Measurements from ENCODE around the gene EVA1C.
"Not testable (repeated sequence)": the region's sequence is repeated elsewhere in the genome, so short reads cannot be mapped to it uniquely, and the experiment has no call there.

The EVA1C gene

GRCh38 chr21:32520875-32521735, 108.6 kb downstream of the EVA1C start:
- Histone ChIP-seq H3K36me3 (ENCODE audit: control insufficient read depth, insufficient read depth, low read length) (no peaks in the 10 kb centered on the region), H3K27me3 (ENCODE audit: control insufficient read depth, insufficient read depth, low read length) (no peaks in the 10 kb centered on the region), H3K27ac (ENCODE audit: low read depth, low read length) (no peak overlapping the region), H3K9ac (ENCODE audit: low read length) (no peak overlapping the region), H3K9me3 (ENCODE audit: control insufficient read depth, insufficient read depth, low read depth, low read length) (no peaks in the 10 kb centered on the region), H3K4me3 (ENCODE audit: low read depth, low read length) (no peak overlapping the region), H3K4me1 (ENCODE audit: control insufficient read depth, insufficient read depth, low read length) (peaks cover 39% of the 10 kb centered on the region)

GRCh38 chr21:32521736-32522355, 109.3 kb downstream of the EVA1C start:
- Histone ChIP-seq H3K9me3 (ENCODE audit: control insufficient read depth, insufficient read depth, low read depth, low read length) (no peaks in the 10 kb centered on the region), H3K36me3 (ENCODE audit: control insufficient read depth, insufficient read depth, low read length) (no peaks in the 10 kb centered on the region), H3K4me3 (ENCODE audit: low read depth, low read length) (no peak overlapping the region), H3K4me1 (ENCODE audit: control insufficient read depth, insufficient read depth, low read length) (peaks cover 39% of the 10 kb centered on the region), H3K27ac (ENCODE audit: low read depth, low read length) (no peak overlapping the region), H3K9ac (ENCODE audit: low read length) (no peak overlapping the region), H3K27me3 (ENCODE audit: control insufficient read depth, insufficient read depth, low read length) (no peaks in the 10 kb centered on the region)

GRCh38 chr21:32523463-32523862, 111.0 kb downstream of the EVA1C start:
- Histone ChIP-seq H3K36me3 (ENCODE audit: control insufficient read depth, insufficient read depth, low read length) (no peaks in the 10 kb centered on the region), H3K9ac (ENCODE audit: low read length) (no peak overlapping the region), H3K27me3 (ENCODE audit: control insufficient read depth, insufficient read depth, low read length) (no peaks in the 10 kb centered on the region), H3K4me3 (ENCODE audit: low read depth, low read length) (no peak overlapping the region), H3K4me1 (ENCODE audit: control insufficient read depth, insufficient read depth, low read length) (peaks cover 39% of the 10 kb centered on the region), H3K9me3 (ENCODE audit: control insufficient read depth, insufficient read depth, low read depth, low read length) (no peaks in the 10 kb centered on the region), H3K27ac (ENCODE audit: low read depth, low read length) (peak overlapping the region; percentile 5; the same call in 1 of the 2 replicates)

- Histone ChIP-seq H3K36me3 (ENCODE audit: control insufficient read depth, insufficient read depth, low read length) (no peaks in the 10 kb centered on the region), H3K27ac (ENCODE audit: low read depth, low read length) (peak overlapping the region; percentile 5; the same call in 1 of the 2 replicates), H3K4me1 (ENCODE audit: control insufficient read depth, insufficient read depth, low read length) (peaks cover 39% of the 10 kb centered on the region), H3K4me3 (ENCODE audit: low read depth, low read length) (no peak overlapping the region), H3K9ac (ENCODE audit: low read length) (peak overlapping the region; percentile 5), H3K9me3 (ENCODE audit: control insufficient read depth, insufficient read depth, low read depth, low read length) (no peaks in the 10 kb centered on the region), H3K27me3 (ENCODE audit: control insufficient read depth, insufficient read depth, low read length) (no peaks in the 10 kb centered on the region)
These were observed 111.6 kb downstream of the EVA1C start for GRCh38 chr21:32523988-32524719.

GRCh38 chr21:32525282-32525681, 112.8 kb downstream of the EVA1C start:
- H3K27me3 ChIP-seq (ENCODE audit: control insufficient read depth, insufficient read depth, low read length) = no peaks in the 10 kb centered on the region
- peaks cover 8% of the 10 kb centered on the region for H3K9me3 ChIP-seq (ENCODE audit: control insufficient read depth, insufficient read depth, low read depth, low read length)
- no peaks in the 10 kb centered on the region for H3K36me3 ChIP-seq (ENCODE audit: control insufficient read depth, insufficient read depth, low read length)
- H3K9ac ChIP-seq (ENCODE audit: low read length) = no peak overlapping the region
- H3K4me1 ChIP-seq (ENCODE audit: control insufficient read depth, insufficient read depth, low read length) = peaks cover 39% of the 10 kb centered on the region
- H3K4me3 ChIP-seq (ENCODE audit: low read depth, low read length) = no peak overlapping the region
- no peak overlapping the region for H3K27ac ChIP-seq (ENCODE audit: low read depth, low read length)

GRCh38 chr21:32529679-32530078, 117.2 kb downstream of the EVA1C start:
- Histone ChIP-seq H3K36me3 (ENCODE audit: control insufficient read depth, insufficient read depth, low read length) (no peaks in the 10 kb centered on the region), H3K9me3 (ENCODE audit: control insufficient read depth, insufficient read depth, low read depth, low read length) (peaks cover 13% of the 10 kb centered on the region), H3K9ac (ENCODE audit: low read length) (no peak overlapping the region), H3K27ac (ENCODE audit: low read depth, low read length) (no peak overlapping the region), H3K4me1 (ENCODE audit: control insufficient read depth, insufficient read depth, low read length) (peaks cover 11% of the 10 kb centered on the region; the same call in 1 of the 2 replicates), H3K27me3 (ENCODE audit: control insufficient read depth, insufficient read depth, low read length) (no peaks in the 10 kb centered on the region), H3K4me3 (ENCODE audit: low read depth, low read length) (no peak overlapping the region)

- H3K9me3 ChIP-seq (ENCODE audit: control insufficient read depth, insufficient read depth, low read depth, low read length) = peaks cover 13% of the 10 kb centered on the region
- not testable (repeated sequence) for H3K27me3 ChIP-seq (ENCODE audit: control insufficient read depth, insufficient read depth, low read length); H3K9ac ChIP-seq (ENCODE audit: low read length); H3K4me1 ChIP-seq (ENCODE audit: control insufficient read depth, insufficient read depth, low read length); H3K4me3 ChIP-seq (ENCODE audit: low read depth, low read length); H3K36me3 ChIP-seq (ENCODE audit: control insufficient read depth, insufficient read depth, low read length); H3K27ac ChIP-seq (ENCODE audit: low read depth, low read length)
These were observed 118.3 kb downstream of the EVA1C start for GRCh38 chr21:32530809-32531208.

- not testable (repeated sequence) for H3K27me3 ChIP-seq (ENCODE audit: control insufficient read depth, insufficient read depth, low read length); H3K27ac ChIP-seq (ENCODE audit: low read depth, low read length); H3K4me1 ChIP-seq (ENCODE audit: control insufficient read depth, insufficient read depth, low read length); H3K36me3 ChIP-seq (ENCODE audit: control insufficient read depth, insufficient read depth, low read length); H3K4me3 ChIP-seq (ENCODE audit: low read depth, low read length); H3K9ac ChIP-seq (ENCODE audit: low read length)
- peaks cover 13% of the 10 kb centered on the region for H3K9me3 ChIP-seq (ENCODE audit: control insufficient read depth, insufficient read depth, low read depth, low read length)
These were observed 119.1 kb downstream of the EVA1C start for GRCh38 chr21:32531561-32531960.

GRCh38 chr21:32532636-32533035, 120.1 kb downstream of the EVA1C start:
- no peaks in the 10 kb centered on the region for H3K27me3 ChIP-seq (ENCODE audit: control insufficient read depth, insufficient read depth, low read length)
- H3K9me3 ChIP-seq (ENCODE audit: control insufficient read depth, insufficient read depth, low read depth, low read length) = peaks cover 13% of the 10 kb centered on the region
- H3K36me3 ChIP-seq (ENCODE audit: control insufficient read depth, insufficient read depth, low read length) = no peaks in the 10 kb centered on the region
- no peak overlapping the region for H3K4me3 ChIP-seq (ENCODE audit: low read depth, low read length)
- H3K9ac ChIP-seq (ENCODE audit: low read length) = no peak overlapping the region
- H3K4me1 ChIP-seq (ENCODE audit: control insufficient read depth, insufficient read depth, low read length) = no peaks in the 10 kb centered on the region
- H3K27ac ChIP-seq (ENCODE audit: low read depth, low read length) = no peak overlapping the region

GRCh38 chr21:32533053-32533452, 120.5 kb downstream of the EVA1C start:
- H3K27ac ChIP-seq (ENCODE audit: low read depth, low read length) = no peak overlapping the region
- H3K9ac ChIP-seq (ENCODE audit: low read length) = no peak overlapping the region
- H3K27me3 ChIP-seq (ENCODE audit: control insufficient read depth, insufficient read depth, low read length) = no peaks in the 10 kb centered on the region
- no peak overlapping the region for H3K4me3 ChIP-seq (ENCODE audit: low read depth, low read length)
- H3K36me3 ChIP-seq (ENCODE audit: control insufficient read depth, insufficient read depth, low read length) = no peaks in the 10 kb centered on the region
- H3K9me3 ChIP-seq (ENCODE audit: control insufficient read depth, insufficient read depth, low read depth, low read length) = peaks cover 13% of the 10 kb centered on the region
- H3K4me1 ChIP-seq (ENCODE audit: control insufficient read depth, insufficient read depth, low read length) = no peaks in the 10 kb centered on the region

- peaks cover 13% of the 10 kb centered on the region for H3K9me3 ChIP-seq (ENCODE audit: control insufficient read depth, insufficient read depth, low read depth, low read length)
- H3K4me3 ChIP-seq (ENCODE audit: low read depth, low read length) = no peak overlapping the region
- H3K36me3 ChIP-seq (ENCODE audit: control insufficient read depth, insufficient read depth, low read length) = no peaks in the 10 kb centered on the region
- H3K9ac ChIP-seq (ENCODE audit: low read length) = no peak overlapping the region
- no peak overlapping the region for H3K27ac ChIP-seq (ENCODE audit: low read depth, low read length)
- H3K4me1 ChIP-seq (ENCODE audit: control insufficient read depth, insufficient read depth, low read length) = peaks cover 3% of the 10 kb centered on the region
- H3K27me3 ChIP-seq (ENCODE audit: control insufficient read depth, insufficient read depth, low read length) = no peaks in the 10 kb centered on the region
These were observed 121.1 kb downstream of the EVA1C start for GRCh38 chr21:32533611-32534010.

Measured in HUES6 (cell line).